HG02870 (cell line): ENCODE measurements around the gene RUNDC3A.
"Not testable (repeated sequence)": the region's sequence is repeated elsewhere in the genome, so short reads cannot be mapped to it uniquely, and the experiment has no call there.

ENCODE experiments used
- ATAC-seq: cut with Tn5 transposase; IDR thresholded peaks from one replicate; pipeline ENCODE4 v1.9.1; 2021; ENCODE audit warnings: mild to moderate bottlenecking, moderate library complexity; ENCODE audit not compliant: unreplicated experiment

RUNDC3A gene

DNA sequence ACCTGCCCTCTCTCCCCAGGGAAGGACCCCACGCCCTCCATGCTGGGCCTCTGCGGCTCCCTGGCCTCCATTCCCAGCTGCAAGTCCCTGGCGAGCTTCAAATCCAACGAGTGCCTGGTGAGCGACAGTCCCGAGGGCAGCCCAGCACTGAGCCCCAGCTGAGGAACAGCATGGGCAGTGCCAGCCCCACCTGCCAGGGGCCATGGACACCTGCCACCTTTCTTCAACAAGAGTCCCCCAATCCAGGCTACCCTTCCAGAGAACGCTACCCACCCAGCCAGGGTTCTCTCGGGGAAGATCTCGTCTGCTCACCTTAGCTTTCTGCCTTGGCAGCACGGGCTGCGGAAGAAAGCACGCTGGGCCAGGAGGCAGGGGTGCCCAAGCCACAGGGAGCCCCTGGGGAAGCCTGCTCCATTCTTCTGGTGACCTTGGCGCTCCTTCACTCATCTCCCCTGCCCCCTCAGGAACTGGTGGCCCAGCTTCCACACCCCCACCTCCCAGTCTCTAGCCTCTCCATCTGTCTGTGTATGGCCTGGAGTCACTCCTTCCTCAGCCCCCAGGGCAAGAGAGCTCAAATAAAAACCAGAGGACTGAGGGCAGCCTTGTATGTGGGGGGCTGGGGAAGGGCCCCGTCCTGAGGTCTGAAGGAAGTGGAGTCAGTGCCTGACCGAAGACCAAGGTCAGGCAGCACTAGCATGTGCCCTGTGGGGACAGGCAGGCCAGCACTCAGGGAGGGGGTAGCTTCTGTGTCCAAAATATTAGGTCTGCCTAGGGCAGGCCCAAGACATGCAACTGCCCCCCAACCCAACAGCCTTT is 9.9 kb downstream of the RUNDC3A start:
- no peak for ATAC-seq

DNA sequence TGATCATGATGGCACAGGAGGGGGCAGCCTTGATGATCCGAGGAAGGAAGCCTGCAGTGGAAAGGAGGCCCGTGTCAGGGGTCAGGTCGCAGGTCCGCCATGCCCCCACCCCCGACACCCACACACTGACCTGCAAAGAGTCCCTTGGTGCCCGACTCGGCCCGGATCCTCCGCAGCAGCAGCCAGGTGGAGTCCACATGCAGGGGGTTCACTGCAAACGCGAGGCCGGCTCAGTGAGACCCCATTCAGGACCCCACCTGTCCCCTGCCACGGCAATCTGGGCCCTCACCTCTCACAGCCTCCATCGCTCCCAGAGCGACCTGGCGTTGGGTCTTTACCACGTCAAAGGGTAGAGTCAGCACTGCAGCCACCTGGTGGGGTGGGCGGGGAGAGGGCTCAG is 11.7 kb downstream of the RUNDC3A start:
- no peak for ATAC-seq

DNA sequence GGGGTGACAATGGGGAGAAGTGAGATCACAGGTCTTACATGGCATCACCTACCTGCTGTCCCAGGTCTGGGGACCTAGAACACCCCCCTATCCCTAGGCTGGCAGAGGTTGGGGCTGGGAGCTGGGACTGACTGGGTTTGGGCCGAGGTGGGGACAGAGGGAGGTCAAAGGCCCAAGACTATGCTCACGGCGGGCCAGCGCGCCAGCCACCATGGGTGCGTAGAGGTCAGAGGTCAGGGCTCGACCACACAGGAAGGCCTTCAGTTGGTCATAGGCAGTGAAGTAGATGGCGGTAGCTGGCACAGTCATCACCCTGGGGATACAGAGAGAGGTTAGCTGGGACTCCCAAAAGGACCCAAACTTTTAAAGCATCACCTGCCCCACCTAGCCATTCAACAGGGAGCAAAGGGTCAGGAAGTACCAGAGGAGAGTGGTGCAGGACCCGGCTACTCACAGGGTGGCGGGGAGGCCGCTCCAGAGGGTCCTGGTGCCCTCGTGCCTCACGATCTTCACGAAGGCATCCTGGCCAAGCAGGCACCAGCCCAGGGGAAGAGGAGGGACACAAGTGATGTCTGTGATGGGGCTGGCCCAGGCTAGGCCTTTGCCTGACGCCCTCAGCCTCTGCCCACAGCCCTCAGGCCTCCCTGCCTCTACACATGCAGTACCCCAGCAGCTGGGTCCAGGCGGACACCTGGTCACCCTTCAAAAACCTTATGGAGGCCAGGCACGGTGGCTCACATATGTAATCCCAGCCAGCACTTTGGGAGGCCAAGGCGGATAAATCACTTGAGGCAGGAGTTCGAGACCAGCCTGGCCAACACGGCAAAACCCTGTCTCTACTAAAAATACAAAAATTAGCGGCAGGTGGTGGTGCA is 13.1 kb downstream of the RUNDC3A start:
- ATAC-seq: no peak

DNA sequence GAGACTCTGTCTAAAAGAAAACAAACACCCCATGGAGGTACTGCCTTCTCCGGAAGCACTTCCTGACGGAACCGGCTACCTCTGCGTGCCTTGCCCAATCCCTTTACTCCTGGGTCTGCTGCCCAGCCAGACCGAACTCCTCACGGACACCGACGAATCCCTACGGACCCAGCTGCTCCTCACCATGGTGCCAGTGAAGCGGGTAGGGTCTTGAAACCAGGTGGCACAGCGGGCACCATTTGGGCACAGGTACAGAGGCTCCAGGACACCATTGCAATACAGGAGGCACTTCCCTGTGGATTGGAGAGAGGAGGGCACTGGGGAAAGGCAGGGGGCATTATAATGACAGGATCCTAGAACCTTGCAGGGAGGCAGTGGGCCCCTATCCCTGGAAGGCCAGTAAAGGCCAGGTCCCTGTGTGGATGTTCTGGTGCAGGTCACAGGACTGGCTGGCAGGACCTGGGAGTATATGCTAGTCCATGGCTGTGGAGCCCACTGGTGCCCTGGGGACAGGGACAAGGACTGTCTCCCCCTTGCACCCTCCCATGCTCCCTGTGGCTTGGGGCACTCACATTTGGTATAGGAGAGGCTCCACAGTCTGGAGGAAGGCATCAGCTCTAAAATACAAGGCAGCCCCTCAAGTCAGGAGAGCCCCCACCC is 14.0 kb downstream of the RUNDC3A start:
- ATAC-seq: no peak

DNA sequence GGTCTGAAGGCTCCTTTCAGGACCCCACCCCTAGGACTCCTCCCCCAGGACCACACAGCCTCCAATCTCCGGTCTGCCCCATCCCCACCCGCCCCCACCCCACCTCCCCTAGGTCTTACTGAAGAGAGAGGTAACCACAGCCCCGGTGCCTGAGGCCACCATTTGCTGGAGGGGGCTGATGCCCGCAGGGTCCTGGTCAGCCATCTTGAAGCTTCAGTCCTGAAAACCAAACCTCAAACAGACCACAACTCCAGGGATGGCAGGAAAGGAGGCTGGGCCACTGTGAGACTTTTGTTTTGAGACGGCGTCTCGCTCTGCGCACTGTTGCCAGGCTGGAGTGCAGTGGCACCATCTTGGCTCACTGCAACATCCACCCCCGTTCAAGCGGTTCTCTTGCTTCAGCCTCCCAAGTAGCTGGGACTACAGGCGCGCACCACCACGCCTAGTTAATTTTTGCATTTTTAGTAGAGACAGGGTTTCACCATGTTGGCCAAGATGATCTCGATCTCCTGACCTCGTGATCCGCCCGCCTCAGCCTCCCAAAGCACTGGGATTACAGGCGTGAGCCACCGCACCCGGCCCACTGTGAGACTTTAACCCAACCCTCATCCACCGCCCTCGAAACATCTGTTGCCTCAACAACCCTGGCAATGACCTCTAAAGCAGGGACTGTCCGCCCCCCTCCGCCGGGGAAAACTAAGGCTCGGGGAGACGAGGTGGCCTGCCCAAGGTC is 15.1 kb downstream of the RUNDC3A start:
- ATAC-seq: no peak

DNA sequence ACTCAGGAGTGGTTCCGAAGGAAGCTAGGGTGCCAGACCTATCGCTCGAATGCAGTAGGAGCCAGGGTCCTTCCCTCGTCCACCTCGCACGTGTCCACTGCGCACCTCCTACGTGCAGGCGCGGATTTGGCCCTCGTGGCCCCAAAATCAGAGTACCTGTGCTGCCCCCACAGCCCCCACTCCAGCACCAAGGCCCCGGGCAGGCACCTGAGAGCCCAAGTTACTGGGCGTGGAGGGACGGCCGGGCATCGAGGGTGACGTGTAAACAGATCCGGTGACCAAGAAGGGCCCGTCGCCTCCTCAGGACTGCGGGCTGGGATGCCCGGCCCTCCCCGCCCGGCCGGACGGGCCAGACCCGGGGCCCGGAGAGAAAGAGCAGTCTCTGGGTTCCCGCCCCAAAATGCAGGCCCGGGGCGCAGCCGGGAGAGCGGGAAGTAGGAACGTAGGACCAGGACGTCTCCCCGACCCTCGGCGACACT is 15.7 kb downstream of the RUNDC3A start:
- no peak for ATAC-seq

DNA sequence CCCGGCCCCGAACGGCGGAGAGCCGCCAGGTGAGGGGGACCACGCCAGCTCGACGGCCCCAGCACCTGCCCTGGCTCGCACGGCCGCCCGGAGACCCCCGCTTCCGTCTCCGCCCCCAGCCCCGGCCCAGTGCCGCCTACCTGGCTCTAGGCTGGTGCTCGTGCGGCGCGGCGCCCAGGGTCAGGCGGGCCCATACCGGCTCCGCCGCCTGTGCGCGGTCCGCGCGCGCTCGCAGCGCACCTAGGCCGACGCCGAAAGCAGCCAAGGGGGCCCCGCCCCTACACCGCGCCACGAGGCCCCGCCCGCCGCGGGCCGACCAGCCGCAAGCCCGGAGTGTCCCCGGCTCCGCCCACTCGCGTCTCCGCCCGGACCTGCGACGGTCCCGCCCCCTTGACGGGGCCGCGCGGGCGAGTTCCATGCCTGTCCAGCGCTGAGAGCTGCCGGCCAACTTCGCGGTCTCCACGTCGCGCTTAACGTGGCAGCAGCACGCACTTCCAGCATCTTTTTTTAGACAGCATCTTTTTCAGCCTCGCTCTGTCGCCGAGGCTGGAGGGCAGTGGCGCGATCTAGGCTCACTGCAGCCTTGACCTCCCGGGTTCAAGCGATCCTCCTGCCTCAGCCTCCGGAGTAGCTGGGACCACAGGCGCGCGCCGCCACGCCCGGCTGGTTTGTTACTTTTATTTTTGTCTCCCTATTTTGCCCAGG is 16.3 kb downstream of the RUNDC3A start, which contains the start of gene SLC25A39:
Gene SLC25A39 (minus strand): TSS at position 253 of the 705 bp plus-strand sequence. CDS start 1,261 bp downstream, outside the sequence.
- ATAC-seq: peak; percentile 51

DNA sequence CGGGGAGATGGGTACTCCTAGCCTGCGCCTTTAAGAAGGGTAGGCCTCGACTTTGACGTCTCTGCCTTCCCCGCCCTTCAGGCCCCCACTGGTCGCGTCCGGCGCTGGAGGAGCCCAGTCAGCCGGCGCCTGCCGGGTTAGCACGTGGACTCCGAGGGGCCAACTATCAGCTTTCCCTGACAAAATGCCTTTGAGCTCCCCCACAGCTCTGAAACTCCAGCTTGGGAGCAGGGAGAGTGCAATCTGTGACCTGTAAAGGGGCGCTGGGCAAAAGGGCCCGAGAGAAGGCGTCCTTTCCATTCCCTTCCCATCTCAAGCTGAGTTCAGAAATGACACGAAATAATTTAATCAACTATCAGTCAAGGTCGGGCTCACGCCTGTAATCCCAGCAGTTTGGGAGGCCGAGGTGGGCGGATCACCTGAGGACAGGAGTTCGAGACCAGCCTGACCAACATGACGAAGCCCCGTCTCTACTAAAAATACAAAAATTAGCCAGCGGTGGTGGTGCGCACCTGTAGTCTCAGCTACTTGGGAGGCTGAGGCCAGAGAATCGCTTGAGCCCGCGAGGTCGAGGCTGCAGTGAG is 18.6 kb downstream of the RUNDC3A start:
- peak; percentile 41 for ATAC-seq

DNA sequence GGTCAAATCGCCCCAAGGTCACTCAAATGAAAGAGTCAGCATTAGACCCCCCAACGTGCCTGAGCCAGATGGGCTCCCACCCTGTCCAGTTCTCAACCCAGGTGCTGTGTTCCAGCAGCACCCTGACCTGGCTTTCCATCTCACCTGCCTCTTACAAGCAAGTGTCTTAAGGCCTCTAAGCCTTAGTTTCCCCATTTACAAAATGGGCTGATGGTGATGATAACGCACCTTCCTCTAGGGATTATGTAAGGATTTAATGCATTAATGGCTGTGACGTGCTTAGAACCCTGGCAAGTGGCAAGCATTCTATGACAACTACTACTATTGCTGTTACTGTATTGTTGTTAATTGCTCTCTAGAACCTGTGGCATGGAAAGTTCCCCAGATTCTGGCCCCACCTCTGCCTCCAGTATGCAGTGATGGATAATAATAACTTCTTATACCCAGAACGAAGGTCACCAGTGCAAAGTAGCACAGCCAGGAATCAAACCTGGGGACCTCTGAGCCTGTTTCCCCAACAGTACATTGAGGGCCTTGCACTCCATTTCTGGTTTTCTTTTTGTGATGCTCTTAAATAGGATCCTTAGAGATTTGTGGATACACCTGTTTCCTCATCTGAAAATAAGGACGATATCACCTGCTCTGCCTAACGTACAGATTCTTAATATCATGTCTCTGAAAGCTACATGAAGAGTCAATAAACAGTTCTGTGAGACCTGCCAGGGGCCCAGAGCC is 19.5 kb downstream of the RUNDC3A start:
- ATAC-seq: no peak

DNA sequence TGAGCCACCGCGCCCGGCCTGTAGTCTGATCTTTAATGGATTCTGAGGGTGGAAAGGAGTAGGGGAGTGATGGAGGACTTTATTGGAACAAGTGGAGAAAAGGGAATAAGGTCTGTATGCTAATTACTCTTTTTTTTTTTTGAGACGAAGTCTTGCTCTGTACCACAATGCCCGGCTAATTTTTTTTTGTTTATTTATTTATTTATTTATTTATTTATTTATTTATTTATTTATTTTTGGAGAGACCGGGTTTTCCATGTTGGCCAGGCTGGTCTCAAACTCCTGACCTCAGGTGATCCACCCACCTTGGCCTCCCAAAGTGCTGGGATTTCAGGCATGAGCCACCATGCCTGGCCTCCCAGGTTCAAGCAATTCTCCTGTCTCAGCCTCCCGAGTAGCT is 21.1 kb downstream of the RUNDC3A start:
- not testable (repeated sequence) for ATAC-seq

DNA sequence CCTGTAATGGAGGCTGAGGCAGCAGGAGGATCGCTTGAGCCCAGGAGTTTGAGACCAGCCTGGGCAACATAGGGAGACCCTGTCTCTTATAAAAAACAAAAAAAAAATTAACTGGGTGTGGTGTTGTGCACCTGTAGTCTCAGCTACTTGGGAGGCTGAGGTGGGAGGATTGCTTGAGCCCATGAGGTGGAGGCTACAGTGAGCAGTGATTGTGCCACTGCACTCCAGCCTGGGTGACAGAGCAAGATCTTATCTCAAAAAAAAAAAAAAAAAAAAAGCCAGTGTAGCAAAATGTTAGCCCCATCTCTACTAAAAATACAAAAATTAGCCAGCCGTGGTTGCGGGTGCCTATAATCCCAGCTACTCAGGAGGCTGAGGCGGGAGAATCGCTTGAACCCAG is 21.9 kb downstream of the RUNDC3A start:
- not testable (repeated sequence) for ATAC-seq

DNA sequence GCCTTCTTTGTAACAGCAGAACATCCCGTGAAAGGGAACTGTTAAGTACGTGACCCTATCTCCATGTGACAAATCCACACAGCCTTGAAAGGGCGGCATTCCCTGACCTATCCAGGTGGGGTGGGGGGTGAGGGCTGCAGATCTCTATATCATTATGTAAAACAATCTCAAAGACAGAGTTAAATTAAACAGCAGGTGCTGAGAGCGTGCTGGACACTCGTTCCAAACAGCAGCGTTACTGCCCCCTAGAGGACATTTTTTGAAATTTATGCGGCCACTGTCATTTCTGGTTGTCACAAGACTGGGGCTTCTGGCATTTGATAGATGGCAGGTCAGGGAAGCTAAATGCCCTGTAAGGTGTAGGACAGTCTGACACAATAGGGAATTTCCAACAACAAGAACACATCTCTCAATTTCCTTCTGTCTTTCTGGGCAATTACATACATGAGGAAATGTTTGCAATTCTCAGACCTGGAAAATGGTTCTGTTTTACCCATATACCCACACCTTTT is 22.9 kb downstream of the RUNDC3A start:
- ATAC-seq: no peak

DNA sequence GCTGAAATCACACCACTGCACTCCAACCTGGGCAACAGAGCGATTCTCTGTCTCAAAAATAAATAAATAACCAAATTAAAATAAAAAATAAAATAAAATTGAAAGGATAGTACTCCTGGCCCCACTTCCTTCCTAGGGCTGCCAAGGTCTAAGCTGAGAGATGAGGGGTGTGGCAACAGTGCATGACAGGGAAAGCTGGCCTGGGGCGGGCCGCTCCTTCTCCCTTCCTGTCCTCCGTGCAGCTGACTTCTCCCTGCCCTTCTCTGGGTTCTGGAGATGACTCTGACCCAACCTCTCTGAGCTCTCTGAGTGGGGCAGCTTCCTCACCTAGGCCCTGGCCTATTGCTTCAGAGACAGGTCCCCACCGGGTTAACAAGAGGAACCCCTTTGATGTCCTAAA is 25.0 kb downstream of the RUNDC3A start:
- ATAC-seq: no peak

DNA sequence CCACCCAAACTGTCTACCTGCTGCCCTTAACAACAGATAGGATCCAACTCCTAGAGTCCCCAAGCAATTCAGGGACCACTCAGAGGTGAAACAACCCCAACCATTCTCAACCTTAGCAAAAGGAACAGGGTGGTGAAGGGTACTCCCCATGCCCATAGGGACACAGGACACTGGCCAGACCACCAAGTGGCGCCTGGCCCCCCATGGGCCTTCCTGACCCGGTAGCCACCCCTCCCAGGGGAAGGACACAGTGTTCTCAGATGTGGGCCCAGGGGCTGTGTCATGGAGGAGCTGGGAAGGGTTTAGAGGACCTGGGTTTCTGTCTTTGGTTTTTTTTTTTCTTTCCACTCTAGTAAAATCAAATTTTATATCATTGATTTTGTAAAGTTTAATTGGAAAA is 25.9 kb downstream of the RUNDC3A start:
- no peak for ATAC-seq

DNA sequence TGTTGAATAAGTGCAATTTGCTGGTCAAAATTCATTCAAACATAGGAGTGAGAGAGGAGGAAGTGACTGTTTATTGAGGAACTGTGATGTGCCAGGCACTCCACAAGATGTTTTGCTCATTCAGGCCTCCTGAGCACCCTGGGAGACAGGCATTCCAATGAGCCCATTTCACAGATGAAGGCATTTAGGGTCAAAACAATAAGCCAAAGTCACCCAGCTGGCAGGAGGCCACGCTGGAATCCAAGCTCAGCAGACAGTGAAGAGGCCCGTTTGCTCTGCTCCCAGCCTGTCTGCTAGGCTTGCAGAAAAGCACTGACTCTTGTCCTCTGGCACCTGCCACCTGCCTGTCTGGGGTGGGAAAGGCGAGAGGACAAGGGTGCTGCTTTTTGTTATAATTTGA is 26.3 kb downstream of the RUNDC3A start:
- ATAC-seq: no peak

DNA sequence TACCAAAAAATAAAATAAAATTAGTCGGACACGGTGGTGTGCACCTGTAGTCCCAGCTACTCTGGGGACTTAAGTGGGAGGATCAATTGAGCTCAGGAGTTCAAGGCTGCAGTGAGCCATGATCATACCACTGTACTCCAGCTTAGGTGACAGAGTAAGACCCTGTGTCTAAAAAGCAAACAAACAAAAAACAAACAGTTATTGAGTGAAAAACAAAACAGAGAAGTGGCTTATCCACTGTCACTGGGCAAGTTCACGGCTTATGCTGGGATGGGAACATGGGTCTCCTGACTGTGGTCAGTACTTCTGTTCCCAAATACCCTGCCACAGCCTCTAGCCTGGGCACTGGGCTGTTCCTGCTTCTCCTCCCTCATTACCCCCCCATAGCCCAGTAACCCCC is 27.2 kb downstream of the RUNDC3A start:
- ATAC-seq: no peak

DNA sequence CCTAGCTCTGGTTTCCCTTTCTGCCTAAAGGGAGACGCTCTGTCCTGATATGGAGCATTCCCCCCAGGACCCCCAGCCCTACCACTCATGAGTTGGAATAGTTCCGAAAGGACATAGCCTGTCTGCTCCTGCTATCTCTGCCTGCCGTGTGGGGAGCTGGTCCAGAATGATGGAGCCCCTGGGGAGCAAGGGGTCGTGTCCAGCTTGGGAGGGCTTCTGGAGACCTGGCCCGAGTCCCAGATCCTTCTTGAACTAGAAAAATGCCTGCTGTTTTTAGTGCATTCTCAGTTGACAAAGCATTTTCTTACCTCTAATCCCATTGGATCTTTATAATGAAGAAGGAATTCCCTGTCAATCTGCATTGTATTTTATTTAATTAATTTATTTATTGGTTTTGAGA is 27.6 kb downstream of the RUNDC3A start:
- ATAC-seq: no peak

DNA sequence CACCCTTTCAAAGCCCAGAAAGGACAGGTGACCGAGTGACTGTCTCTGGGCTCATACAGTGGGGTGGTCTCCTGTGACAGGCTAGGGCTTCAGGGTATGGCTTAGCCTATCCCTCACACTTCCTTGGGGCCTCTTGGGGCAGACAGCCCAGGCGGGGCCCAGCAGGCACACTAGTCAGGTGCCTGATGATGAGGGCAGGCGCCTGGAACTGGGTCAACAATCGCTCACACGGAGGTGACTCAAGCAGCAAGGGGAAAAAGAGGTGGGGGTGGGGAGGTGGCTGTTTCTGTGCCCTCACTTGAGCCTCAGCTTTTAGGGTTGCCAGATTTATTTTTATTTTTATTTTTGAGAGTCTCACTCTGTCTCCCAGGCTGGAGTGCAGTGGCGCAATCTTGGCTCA is 30.3 kb downstream of the RUNDC3A start:
- ATAC-seq: no peak

DNA sequence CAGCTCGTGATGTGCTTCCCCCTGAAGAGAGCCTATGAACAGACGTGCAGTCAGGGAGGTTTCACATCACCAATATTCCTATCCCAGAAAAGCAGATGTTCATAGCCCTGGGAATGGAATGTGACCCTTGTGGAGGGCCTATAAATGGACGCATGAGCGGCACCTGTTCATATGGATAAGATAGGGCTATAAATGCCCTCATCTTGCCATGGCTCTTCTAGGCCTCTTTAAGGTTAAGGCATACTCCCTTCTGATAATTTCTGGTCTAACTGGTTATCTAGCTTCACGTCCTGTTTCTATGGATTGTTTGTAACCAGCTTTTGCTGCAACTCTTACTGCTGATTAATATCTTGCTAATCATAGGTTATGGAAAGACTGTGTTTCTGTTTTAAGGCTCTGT is 32.2 kb downstream of the RUNDC3A start:
- ATAC-seq: not testable (repeated sequence)
